IMR-90 (cell line): Measurements from ENCODE around the gene CYP4F2. TPM values are rescaled to one million over a fixed set of nuclear protein-coding genes. Genes with fewer than 3 reads are reported as not detected.

Experiments
- ATAC-seq: fragments of 200-7000 bp; cut with Tn5 transposase; 2 replicates; pipeline ENCODE4 v1.9.1; 2020; ENCODE audit warnings: low read depth, mild to moderate bottlenecking, moderate library complexity
- BruUV-seq: library from RNA; stranded (reverse); fragments of 400-500 nt; replicated peaks from 2 replicates; lab custom pipeline; 2021; lab: Mats Ljungman, UMichigan
- CTCF ChIA-PET: fragments of 300-600 bp; formaldehyde crosslinking; extraction: SDS; loops from one replicate; lab custom pipeline; 2021; ENCODE audit warnings: antibody characterized with exemption; lab: Yijun Ruan, JAX
- POLR2A ChIA-PET: fragments of 300-600 bp; sonication (Branson Sonifier 250); formaldehyde crosslinking; loops from one replicate; lab custom pipeline; 2022; ENCODE audit warnings: antibody characterized with exemption; ENCODE audit not compliant: unreplicated experiment; lab: Charles Lee
- DNase-seq: peaks from one replicate; pipeline ENCODE4 v3.0.0; 2013
- H2AFZ ChIP-seq: replicated peaks from 2 replicates; pipeline ENCODE3; 2013; ENCODE audit warnings: low read length, mild to moderate bottlenecking; ENCODE audit not compliant: poor library complexity
- H2AK5ac ChIP-seq: 2 replicates; pipeline ENCODE4 v1.6.1; 2013; ENCODE audit warnings: low read depth, low read length, inconsistent platforms
- H2AK9ac ChIP-seq: replicated peaks from 2 replicates; pipeline ENCODE3; 2013; ENCODE audit warnings: mild to moderate bottlenecking, low read depth, low read length, moderate library complexity; ENCODE audit not compliant: poor library complexity
- H2BK120ac ChIP-seq: 2 replicates; pipeline ENCODE4 v1.6.1; 2013; ENCODE audit warnings: low read depth, low read length, inconsistent platforms
- H2BK15ac ChIP-seq: 3 replicates; pipeline ENCODE4 v1.6.1; 2013; ENCODE audit warnings: low read depth, low read length, inconsistent platforms
- H2BK20ac ChIP-seq: 2 replicates; pipeline ENCODE4 v1.6.1; 2013; ENCODE audit warnings: low read depth, mild to moderate bottlenecking, inconsistent platforms, low read length, moderate library complexity
- H2BK5ac ChIP-seq: 2 replicates; pipeline ENCODE4 v1.6.1; 2013; ENCODE audit warnings: mild to moderate bottlenecking, low read depth, low read length, inconsistent platforms; ENCODE audit not compliant: poor library complexity, severe bottlenecking
- H3K14ac ChIP-seq: replicated peaks from 2 replicates; pipeline ENCODE4 v1.6.1; 2013; ENCODE audit warnings: low read depth, low read length, inconsistent platforms
- H3K18ac ChIP-seq: 2 replicates; pipeline ENCODE4 v1.6.1; 2013; ENCODE audit warnings: low read depth, low read length, control low read depth
- H3K23ac ChIP-seq: 2 replicates; pipeline ENCODE4 v1.6.1; 2013; ENCODE audit warnings: low read depth, low read length, inconsistent platforms
- H3K27ac ChIP-seq: 2 replicates; pipeline ENCODE4 v1.5.1; 2013; ENCODE audit warnings: mild to moderate bottlenecking, control low read depth, low read length; ENCODE audit not compliant: insufficient read depth
- H3K27me3 ChIP-seq: 2 replicates; pipeline ENCODE4 v1.6.1; 2013; ENCODE audit warnings: low read length; ENCODE audit not compliant: control insufficient read depth, insufficient read depth
- H3K36me3 ChIP-seq: 2 replicates; pipeline ENCODE4 v1.6.1; 2013; ENCODE audit warnings: low read length, mixed read lengths; ENCODE audit not compliant: control insufficient read depth, insufficient read depth
- H3K4ac ChIP-seq: 2 replicates; pipeline ENCODE4 v1.6.1; 2013; ENCODE audit warnings: low read depth, low read length, inconsistent platforms
- H3K4me1 ChIP-seq: 2 replicates; pipeline ENCODE4 v1.6.1; 2013; ENCODE audit warnings: low read length, mixed read lengths; ENCODE audit not compliant: control insufficient read depth, insufficient read depth
- H3K4me2 ChIP-seq: 2 replicates; pipeline ENCODE4 v1.6.1; 2013; ENCODE audit warnings: low read depth, mild to moderate bottlenecking, control low read depth, low read length, moderate library complexity
- H3K4me3 ChIP-seq: 2 replicates; pipeline ENCODE4 v1.5.1; 2013; ENCODE audit warnings: low read depth, mild to moderate bottlenecking, control low read depth, low read length, moderate library complexity; ENCODE audit not compliant: insufficient read depth
- H3K56ac ChIP-seq: 2 replicates; pipeline ENCODE4 v1.6.1; 2013; ENCODE audit warnings: low read length, inconsistent platforms; ENCODE audit not compliant: insufficient read depth; ENCODE audit errors: extremely low read depth
- H3K79me1 ChIP-seq, 2 experiments: 2 replicates each; pipeline ENCODE4 v1.6.1; 2013; ENCODE audit warnings: low read length in 2 of 2, inconsistent platforms in 1 of 2, low read depth in 1 of 2
- H3K9ac ChIP-seq: 2 replicates; pipeline ENCODE4 v1.6.1; 2013; ENCODE audit warnings: low read depth, low read length, control low read depth
- H3K9me1 ChIP-seq: 2 replicates; pipeline ENCODE4 v1.6.1; 2013; ENCODE audit warnings: low read length, inconsistent platforms; ENCODE audit not compliant: insufficient read depth
- H3K9me3 ChIP-seq: 2 replicates; pipeline ENCODE4 v1.6.1; 2013; ENCODE audit warnings: low read length; ENCODE audit not compliant: control insufficient read depth, insufficient read depth
- H4K20me1 ChIP-seq: 2 replicates; pipeline ENCODE4 v1.6.1; 2013; ENCODE audit warnings: low read length, inconsistent platforms; ENCODE audit not compliant: insufficient read depth
- H4K5ac ChIP-seq: 2 replicates; pipeline ENCODE4 v1.6.1; 2013; ENCODE audit warnings: mild to moderate bottlenecking, low read depth, low read length, control low read depth
- H4K8ac ChIP-seq, 2 experiments: 2 replicates each; pipeline ENCODE4 v1.6.1; 2013; ENCODE audit warnings: low read depth in 2 of 2, low read length in 2 of 2, control low read depth in 1 of 2, inconsistent platforms in 1 of 2
- H4K91ac ChIP-seq: 2 replicates; pipeline ENCODE4 v1.6.1; 2013; ENCODE audit warnings: low read depth, low read length, inconsistent platforms; ENCODE audit not compliant: insufficient read depth
- FOS ChIP-seq: fragments of 150-350 bp; IDR thresholded peaks from 2 replicates; pipeline ENCODE4 v1.6.1; 2016; ENCODE audit warnings: low read depth, low read length
- MAZ ChIP-seq: IDR thresholded peaks from 2 replicates; pipeline ENCODE4 v1.6.1; 2012; ENCODE audit warnings: low read depth, mild to moderate bottlenecking, low read length, improper control_type of control experiment, moderate library complexity, borderline replicate concordance
- NFE2L2 ChIP-seq: fragments of 150-350 bp; IDR thresholded peaks from 2 replicates; pipeline ENCODE4 v1.6.1; 2016; ENCODE audit warnings: low read depth, mild to moderate bottlenecking, low read length
- POLR2A ChIP-seq: IDR thresholded peaks from 2 replicates; pipeline ENCODE4 v1.6.1; 2012; ENCODE audit warnings: mild to moderate bottlenecking, low read depth, low read length
- USF2 ChIP-seq: fragments of 150-350 bp; IDR thresholded peaks from 2 replicates; pipeline ENCODE4 v1.6.1; 2017; ENCODE audit warnings: mild to moderate bottlenecking, antibody characterized with exemption, low read length, low read depth
- WGBS, 2 experiments: methylation state at CpG; one replicate each; pipeline versions ENCODE4 v1.1.5 to v1.1.7; 2013; ENCODE audit warnings: missing lambda C conversion rate in 2 of 2; ENCODE audit not compliant: insufficient read length in 1 of 2; ENCODE audit errors: extremely low coverage in 2 of 2; 5-methylcytosine and 5-hydroxymethylcytosine counted together
- dilution Hi-C: fragments of 300-500 bp; cut with HindIII; formaldehyde crosslinking; loops from one replicate; pipeline ENCODE4 v1.14.3; 2018; ENCODE audit warnings: low sequenced_read_pairs; ENCODE audit not compliant: unreplicated experiment
- in situ Hi-C: fragments of 300-500 bp; cut with MboI; formaldehyde crosslinking; loops from 3 replicates; pipeline ENCODE4 v1.14.3; 2019; ENCODE audit warnings: low sequenced_read_pairs, inconsistent platforms, mixed read lengths
- intact Hi-C: fragments of 100-400 bp; cut with micrococcal nuclease; formaldehyde crosslinking; loops from 2 replicates; pipeline ENCODE4 v1.10.0; 2022
- polyA plus RNA-seq, 3 experiments: library from polyadenylated mRNA; depleted of rRNA; stranded (reverse); fragments of >200 nt; gene quantifications; 2 replicates each; pipeline ENCODE4 v1.2.3, GENCODE V29; 2012; ENCODE audit warnings: low replicate concordance in 1 of 3
- total RNA-seq: library from RNA; depleted of rRNA; stranded (reverse); fragments of >200 nt; gene quantifications from 2 replicates; pipeline ENCODE4 v1.2.3, GENCODE V29; 2012

CYP4F2 gene
- total and polyA plus RNA-seq, 2 of the 4 experiments (the other 2 are of a cell fraction), result not detected

DNA sequence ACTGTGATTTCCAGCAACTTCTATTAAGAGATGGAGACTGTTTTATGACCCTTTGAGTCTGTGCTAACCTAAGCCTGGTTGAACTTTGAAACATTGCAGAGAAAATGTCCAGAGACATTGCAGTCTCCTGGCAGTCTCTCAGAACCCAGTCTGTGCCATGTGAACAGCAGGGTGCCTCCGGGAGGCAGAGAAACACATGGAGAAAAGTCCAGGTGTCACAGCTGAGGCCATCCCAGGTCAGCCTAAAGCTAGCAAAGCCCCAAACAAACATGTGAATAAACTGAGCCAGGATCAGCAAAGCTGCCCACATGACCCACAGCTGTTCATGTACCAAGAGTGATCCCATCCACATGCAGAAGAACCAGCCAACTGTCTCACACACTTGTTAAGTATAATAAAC is 28.6 kb upstream of the CYP4F2 start:
- CTCF ChIA-PET, result interaction anchor here (0.6 kb wide), 1 partner anchor 31 kb away, joined by 7 read pairs; no protein-coding TSS in a partner anchor
- H4K8ac ChIP-seq, result no peak overlapping the region
- H3K18ac ChIP-seq, result no peak overlapping the region
- no peak overlapping the region for H4K5ac ChIP-seq
- H3K79me1 ChIP-seq, result no peaks in the 10 kb centered on the region
- DNase-seq (no peak), ATAC-seq (no peak)
- H3K56ac ChIP-seq, result no peak overlapping the region
- H3K23ac ChIP-seq, result no peak overlapping the region
- no peak overlapping the region for H2BK5ac ChIP-seq
- TF ChIP-seq MAZ, result no peak
- no peak for TF ChIP-seq FOS
- no peak for TF ChIP-seq POLR2A
- TF ChIP-seq USF2, result no peak
- no peak for TF ChIP-seq NFE2L2
- peaks cover 22% of the 10 kb centered on the region for H3K9me3 ChIP-seq
- H2BK15ac ChIP-seq, result no peak overlapping the region
- intact Hi-C loops, result no loop called here
- no peak overlapping the region for H2AFZ ChIP-seq
- no peaks in the 10 kb centered on the region for H3K27me3 ChIP-seq
- no peaks in the 10 kb centered on the region for H4K20me1 ChIP-seq
- no peak overlapping the region for H3K4me2 ChIP-seq
- no peak overlapping the region for H2AK5ac ChIP-seq
- no peak overlapping the region for H3K4ac ChIP-seq
- no CpG with 5 or more reads among the region's 1 CpG for WGBS, 2 experiments
- no peak overlapping the region for H2BK120ac ChIP-seq
- in situ Hi-C loops, result no loop called here
- H4K91ac ChIP-seq, result no peak overlapping the region
- POLR2A ChIA-PET, result no interaction called here
- no peaks in the 10 kb centered on the region for H3K4me1 ChIP-seq
- H3K14ac ChIP-seq, result no peak overlapping the region
- H3K36me3 ChIP-seq, result no peaks in the 10 kb centered on the region
- no peak overlapping the region for H2AK9ac ChIP-seq
- dilution Hi-C loops, result no loop called here
- no peaks in the 10 kb centered on the region for H3K9me1 ChIP-seq
- no peak overlapping the region for H2BK20ac ChIP-seq
- H3K4me3 ChIP-seq, result no peak overlapping the region
- BruUV-seq, result no TSS peak
- no peak overlapping the region for H3K9ac ChIP-seq
- H3K27ac ChIP-seq, result no peak overlapping the region
